ENCODE data around the gene EIF3C.
"Not testable (repeated sequence)": the region's sequence is repeated elsewhere in the genome, so short reads cannot be mapped to it uniquely, and the experiment has no call there.

The EIF3C gene

GRCh38 chr16:28746618-28747350 is 35.5 kb downstream of the EIF3C start:
- DNase-seq, result not testable (repeated sequence)

- DNase-seq, result not testable (repeated sequence)
These were observed 38.8 kb downstream of the EIF3C start for GRCh38 chr16:28749997-28750465.

GRCh38 chr16:28750469-28751067 is 39.3 kb downstream of the EIF3C start:
- DNase-seq, result not testable (repeated sequence)

- not testable (repeated sequence) for DNase-seq
These were observed 40.2 kb downstream of the EIF3C start, which contains the start of gene NPIPB9 for GRCh38 chr16:28751487-28751886. NPIPB9 (plus strand) TSS chr16:28751787.

GRCh38 chr16:28781697-28782096 is 70.4 kb downstream of the EIF3C start:
- not testable (repeated sequence) for DNase-seq

GRCh38 chr16:28782357-28782756 is 71.1 kb downstream of the EIF3C start:
- DNase-seq, result not testable (repeated sequence)

All from hypothalamus (tissue), 51 donors.